ENCODE measurements around the gene RPP14.

- no peak for TF ChIP-seq EZH2 (IDR thresholded peaks at IDR 0.05; ENCODE audit: insufficient read depth, poor library complexity, severe bottlenecking)
- no peak for TF ChIP-seq EZH2phosphoT487 (IDR thresholded peaks at IDR 0.05; ENCODE audit: insufficient read depth, low read depth)
These were observed 47.9 kb downstream of the RPP14 start for GRCh38 chr3:58353722-58354553.

All from GM23248 (cell line).